Heart right ventricle (tissue), 16 donors: Measurements from ENCODE around the gene OR10H4. TPM values are rescaled to one million over a fixed set of nuclear protein-coding genes. Genes with fewer than 3 reads are reported as not detected.
A peak's percentile ranks its signal among the peaks of the same experiment; 100 is the strongest.
"Not testable (repeated sequence)": the region's sequence is repeated elsewhere in the genome, so short reads cannot be mapped to it uniquely, and the experiment has no call there.

Experiments
- ATAC-seq, 8 donors: fragments of 200-7000 bp; cut with Tn5 transposase; one replicate each; pipeline ENCODE4 v1.9.1; 2020; ENCODE audit warnings: mild to moderate bottlenecking in 8 of 8, moderate library complexity in 8 of 8, moderate number of reproducible peaks in 1 of 8
- DNase-seq, 2 donors: peaks; one replicate each; pipeline ENCODE4 v3.0.0-alpha.2; 2020
- H3K27ac ChIP-seq, 10 donors: fragments of 200-600 bp; sonication (generic) in 2 of 10; one replicate each; pipeline versions ENCODE4 v1.5.0 to v1.8.0; 2020 to 2022; ENCODE audit warnings: mild to moderate bottlenecking in 3 of 10
- H3K27me3 ChIP-seq, 7 donors: fragments of 200-600 bp; one replicate each; pipeline ENCODE4 v1.8.0; 2021 to 2022; ENCODE audit warnings: mild to moderate bottlenecking in 2 of 7
- H3K36me3 ChIP-seq, 9 donors: fragments of 200-600 bp; sonication (generic) in 1 of 9; one replicate each; pipeline versions ENCODE4 v1.5.0 to v1.8.0; 2020 to 2022; ENCODE audit warnings: mild to moderate bottlenecking in 2 of 9
- H3K4me1 ChIP-seq, 9 donors: fragments of 200-600 bp; sonication (generic) in 1 of 9; one replicate each; pipeline versions ENCODE4 v1.5.0 to v1.8.0; 2020 to 2022; ENCODE audit warnings: mild to moderate bottlenecking in 4 of 9
- H3K4me3 ChIP-seq, 10 donors: fragments of 200-600 bp; sonication (generic) in 2 of 10; one replicate each; pipeline versions ENCODE4 v1.5.0 to v1.8.0; 2020 to 2022; ENCODE audit warnings: mild to moderate bottlenecking in 7 of 10, moderate library complexity in 2 of 10
- H3K9me3 ChIP-seq, 11 donors: fragments of 200-600 bp in 10 of 11; sonication (generic) in 2 of 11; one replicate each; pipeline versions ENCODE4 v1.5.0 to v1.8.0; 2013 to 2022; ENCODE audit warnings: mild to moderate bottlenecking in 2 of 11, control low read depth in 1 of 11, moderate library complexity in 1 of 11
- WGBS, 2 donors: extraction: QIAGEN DNeasy Blood & Tissue Kit; methylation state at CpG; one replicate each; pipeline ENCODE4 v1.1.7; 2013; ENCODE audit warnings: inconsistent platforms in 1 of 2; 5-methylcytosine and 5-hydroxymethylcytosine counted together
- intact Hi-C, 10 donors: fragments of 100-400 bp; cut with DNase I; formaldehyde crosslinking; loops; one replicate each; pipeline versions ENCODE4 v1.11.1 to v1.14.2; 2022
- polyA plus RNA-seq, 2 donors: library from polyadenylated mRNA; stranded (reverse); fragments of 200-250 nt; gene quantifications; one replicate each; pipeline ENCODE4 v1.2.3, GENCODE V29; 2013
- total RNA-seq, 10 donors: library from RNA; stranded (reverse); fragmentation: NEBNext Ultra II Directional in 3 of 10; extraction: Animal tissue kit (Norgen Biotek cat#: 25700) in 3 of 10; gene quantifications; one replicate each; pipeline versions ENCODE4 v1.2.1 to v1.2.4, GENCODE V29; 2021 to 2023
- TF ChIP-seq, protein P1 (sequence below), 9 donors: fragments of 200-600 bp; sonication (generic) in 2 of 9; IDR thresholded peaks; one replicate each; pipeline versions ENCODE4 v1.5.0 to v1.8.0; 2021 to 2022; ENCODE audit warnings: antibody characterized with exemption in 9 of 9, mild to moderate bottlenecking in 5 of 9, moderate library complexity in 1 of 9
- donor health status: Arrhythmogenic right ventricular cardiomyopathy.
- donor health status: ischemic (EF 13 %, LVEDD 7.1; RV severe dilation, severe dysfunction).
- donor health status: healthy with polysubstance abuse.
- donor health status: DM: no; HTN: yes; CAD: no.
- donor health status: DM: no; HTN: no; CAD: no.
- donor health status: ischemic (EF 25% LVEDD 6.9; RV normal size, moderate dysfunction).
- donor health status: ischemic (EF 25% LVEDD 5.7; RV mildly dilated, moderate dysfunction).
- donor health status: healthy.
- donor health status: DM: yes; HTN: yes; CAD: no.
- donor health status: Ischemic cardiomyopathy.
- donor health status: ischemic (EF 35%, LVEDD 5.7; RV mildly dilated, moderate dysfunction).
- donor health status: nonischemic (EF 11% LVEDD 7.7; RV severe dilation, severe dysfunction).
- donor health status: DM: yes; HTN: yes; CAD: no.
- donor health status: PGD.
- donor health status: ischemic (EF 29% LVEDD 5.4; RV normal size, mild dysfunction).
- donor health status: nonischemic (EF 23%, LVEDD 6.1; RV moderate dilation, normal function).

The OR10H4 gene
- total and polyA plus RNA-seq, 12 donors: not detected

DNA sequence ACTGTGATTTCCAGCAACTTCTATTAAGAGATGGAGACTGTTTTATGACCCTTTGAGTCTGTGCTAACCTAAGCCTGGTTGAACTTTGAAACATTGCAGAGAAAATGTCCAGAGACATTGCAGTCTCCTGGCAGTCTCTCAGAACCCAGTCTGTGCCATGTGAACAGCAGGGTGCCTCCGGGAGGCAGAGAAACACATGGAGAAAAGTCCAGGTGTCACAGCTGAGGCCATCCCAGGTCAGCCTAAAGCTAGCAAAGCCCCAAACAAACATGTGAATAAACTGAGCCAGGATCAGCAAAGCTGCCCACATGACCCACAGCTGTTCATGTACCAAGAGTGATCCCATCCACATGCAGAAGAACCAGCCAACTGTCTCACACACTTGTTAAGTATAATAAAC lies 22.3 kb upstream of the OR10H4 start:
- no peaks in the 10 kb centered on the region for H3K9me3 ChIP-seq
- TF ChIP-seq, protein P1, sequence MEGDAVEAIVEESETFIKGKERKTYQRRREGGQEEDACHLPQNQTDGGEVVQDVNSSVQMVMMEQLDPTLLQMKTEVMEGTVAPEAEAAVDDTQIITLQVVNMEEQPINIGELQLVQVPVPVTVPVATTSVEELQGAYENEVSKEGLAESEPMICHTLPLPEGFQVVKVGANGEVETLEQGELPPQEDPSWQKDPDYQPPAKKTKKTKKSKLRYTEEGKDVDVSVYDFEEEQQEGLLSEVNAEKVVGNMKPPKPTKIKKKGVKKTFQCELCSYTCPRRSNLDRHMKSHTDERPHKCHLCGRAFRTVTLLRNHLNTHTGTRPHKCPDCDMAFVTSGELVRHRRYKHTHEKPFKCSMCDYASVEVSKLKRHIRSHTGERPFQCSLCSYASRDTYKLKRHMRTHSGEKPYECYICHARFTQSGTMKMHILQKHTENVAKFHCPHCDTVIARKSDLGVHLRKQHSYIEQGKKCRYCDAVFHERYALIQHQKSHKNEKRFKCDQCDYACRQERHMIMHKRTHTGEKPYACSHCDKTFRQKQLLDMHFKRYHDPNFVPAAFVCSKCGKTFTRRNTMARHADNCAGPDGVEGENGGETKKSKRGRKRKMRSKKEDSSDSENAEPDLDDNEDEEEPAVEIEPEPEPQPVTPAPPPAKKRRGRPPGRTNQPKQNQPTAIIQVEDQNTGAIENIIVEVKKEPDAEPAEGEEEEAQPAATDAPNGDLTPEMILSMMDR (IDR thresholded peaks at IDR 0.05): no peak
- WGBS, 2 donors: 0 to 53% methylated on average over 1 of the region's 1 CpG
- no peaks in the 10 kb centered on the region for H3K4me1 ChIP-seq
- intact Hi-C loops: no loop called here
- DNase-seq: no peak
- no peak for ATAC-seq
- no peaks in the 10 kb centered on the region for H3K36me3 ChIP-seq
- no peak overlapping the region for H3K27ac ChIP-seq
- H3K27me3 ChIP-seq: peaks cover 0 to 83% (median 58%) of the 10 kb centered on the region in 7 donors
- H3K4me3 ChIP-seq: no peak overlapping the region

DNA sequence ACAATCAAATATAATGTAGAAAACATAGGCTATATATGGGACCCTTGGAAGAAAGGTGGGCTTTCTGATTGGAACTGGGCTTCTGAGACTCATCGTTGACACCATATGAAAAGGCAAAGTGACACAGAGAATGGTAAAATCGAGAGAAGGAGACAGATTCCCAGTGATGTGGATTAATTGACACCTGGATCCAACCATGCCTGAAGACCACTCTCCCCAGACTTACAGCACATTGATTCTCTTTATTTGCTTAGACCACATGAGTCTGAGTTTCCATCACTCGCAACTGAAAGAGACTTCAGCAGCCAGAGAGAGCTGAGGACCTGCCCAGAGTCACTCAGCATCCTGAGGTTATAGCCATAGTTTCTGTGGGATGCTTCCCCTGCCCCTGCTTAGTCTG lies 20.5 kb upstream of the OR10H4 start:
- WGBS, 2 donors: 79 to 86% methylated on average over 3 of the region's 3 CpGs
- Histone ChIP-seq H3K27me3 (peaks cover 0 to 73% (median 50%) of the 10 kb centered on the region in 7 donors), H3K27ac (no peak overlapping the region), H3K9me3 (no peaks in the 10 kb centered on the region), H3K4me1 (no peaks in the 10 kb centered on the region), H3K4me3 (no peak overlapping the region), H3K36me3 (no peaks in the 10 kb centered on the region)
- TF ChIP-seq, protein P1 (IDR thresholded peaks at IDR 0.05): no peak
- ATAC-seq (no peak), DNase-seq (no peak)
- intact Hi-C loops: no loop called here

DNA sequence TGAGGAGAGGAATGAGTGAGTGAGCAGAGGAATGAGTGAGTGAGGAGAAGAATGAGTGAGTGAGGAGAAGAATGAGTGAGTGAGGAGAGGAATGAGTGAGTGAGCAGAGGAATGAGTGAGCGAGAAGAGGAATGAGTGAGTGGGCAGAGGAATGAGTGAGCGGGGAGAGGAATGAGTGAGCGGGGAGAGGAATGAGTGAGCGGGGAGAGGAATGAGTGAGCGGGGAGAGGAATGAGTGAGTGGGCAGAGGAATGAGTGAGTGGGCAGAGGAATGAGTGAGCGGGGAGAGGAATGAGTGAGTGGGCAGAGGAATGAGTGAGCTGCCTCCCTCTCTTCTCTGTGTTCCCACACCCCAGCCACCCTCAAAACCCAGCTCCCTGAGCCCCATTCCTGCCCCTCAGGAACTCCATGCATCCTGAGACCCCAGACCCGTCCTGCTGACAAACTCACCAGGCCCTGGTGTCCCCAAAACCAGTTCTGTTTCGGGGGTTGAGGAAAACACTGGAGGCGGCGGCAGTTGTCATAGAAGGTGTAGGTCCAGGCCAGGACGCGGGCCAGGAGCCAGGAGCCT lies 15.0 kb upstream of the OR10H4 start:
- DNase-seq, ATAC-seq, H3K9me3 ChIP-seq, intact Hi-C loops, H3K36me3 ChIP-seq, H3K4me3 ChIP-seq: not testable (repeated sequence)
- H3K27me3 ChIP-seq: peaks cover 0 to 71% (median 38%) of the 10 kb centered on the region in 7 donors
- H3K27ac ChIP-seq: peak overlapping the region in 1 of 10 donors; percentile 61
- 69 to 83% methylated on average over 12 of the region's 12 CpGs for WGBS, 2 donors
- H3K4me1 ChIP-seq: peaks cover 0 to 11% (median 0%) of the 10 kb centered on the region in 9 donors

DNA sequence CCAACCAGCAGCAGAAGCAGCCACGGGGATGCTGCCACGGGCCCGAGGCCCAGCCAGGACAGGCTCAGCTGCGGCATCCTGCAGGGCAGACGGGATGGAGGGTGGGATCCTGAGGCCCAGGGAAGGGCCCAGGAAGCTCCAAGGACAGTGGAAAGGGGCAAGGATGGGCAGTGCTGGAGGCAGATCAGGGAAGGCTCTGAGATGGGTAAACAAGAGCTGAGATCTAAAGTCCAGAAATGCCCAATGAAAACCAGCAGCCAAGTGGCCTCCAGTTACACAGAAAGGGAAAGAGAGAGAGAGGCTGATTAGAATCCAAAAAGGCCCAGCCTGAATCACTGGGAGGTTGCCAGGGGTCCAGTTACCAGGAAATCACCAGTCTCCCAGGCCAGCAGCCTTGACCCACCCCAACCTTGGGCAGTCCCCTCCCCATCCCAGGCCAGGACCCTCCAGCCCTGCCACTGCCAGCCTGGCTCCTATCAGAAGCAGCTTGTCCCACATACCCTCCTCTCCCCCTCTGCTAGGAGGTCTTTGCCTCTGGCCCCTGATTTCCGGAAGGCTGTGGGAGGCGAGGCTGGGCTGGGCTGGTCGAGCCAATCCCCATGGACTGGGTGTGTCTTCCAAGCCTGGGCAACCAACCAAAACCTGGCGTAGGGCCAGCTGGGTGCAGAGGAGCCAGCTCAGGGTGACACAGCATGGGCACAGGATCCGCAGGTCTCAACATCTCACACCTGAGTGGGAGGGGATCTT lies 14.3 kb upstream of the OR10H4 start, which contains the start of gene CYP4F11:
TSS of gene CYP4F11 (minus strand) at position 198 of the 747 bp plus-strand sequence. CDS start at position 77, 121 bp downstream.
- Histone ChIP-seq H3K27ac (peak within 1 kb of the TSS in 1 of 10 donors; percentile 61), H3K27me3 (peaks cover 0 to 71% (median 38%) of the 10 kb centered on the region in 7 donors), H3K4me3 (no peak within 1 kb of the TSS), H3K9me3 (peaks cover 0 to 8% (median 0%) of the 10 kb centered on the region in 11 donors), H3K4me1 (peaks cover 0 to 11% (median 0%) of the 10 kb centered on the region in 9 donors), H3K36me3 (no peaks in the 10 kb centered on the region)
- DNase-seq: peak; percentile 20 to 69
- 44 to 61% methylated on average over 10 of the region's 10 CpGs for WGBS, 2 donors
- ATAC-seq: peak in 6 of 8 donors; percentile 33 to 99 (median 71)
- intact Hi-C loops: no loop called here
- TF ChIP-seq, protein P1 (IDR thresholded peaks at IDR 0.05): no peak
